Mammary microvascular endothelial cell (primary cell): ENCODE data around the gene PSMD14. TPM values are rescaled to one million over a fixed set of nuclear protein-coding genes. Genes with fewer than 3 reads are reported as not detected.

Experiments
- total RNA-seq: library from RNA; depleted of rRNA; stranded (reverse); fragments of >200 nt; gene quantifications from 2 replicates; pipeline ENCODE4 v1.2.3, GENCODE V29; 2015

PSMD14 gene
- total RNA-seq, result 107 and 123 TPM in 2 replicates

DNA sequence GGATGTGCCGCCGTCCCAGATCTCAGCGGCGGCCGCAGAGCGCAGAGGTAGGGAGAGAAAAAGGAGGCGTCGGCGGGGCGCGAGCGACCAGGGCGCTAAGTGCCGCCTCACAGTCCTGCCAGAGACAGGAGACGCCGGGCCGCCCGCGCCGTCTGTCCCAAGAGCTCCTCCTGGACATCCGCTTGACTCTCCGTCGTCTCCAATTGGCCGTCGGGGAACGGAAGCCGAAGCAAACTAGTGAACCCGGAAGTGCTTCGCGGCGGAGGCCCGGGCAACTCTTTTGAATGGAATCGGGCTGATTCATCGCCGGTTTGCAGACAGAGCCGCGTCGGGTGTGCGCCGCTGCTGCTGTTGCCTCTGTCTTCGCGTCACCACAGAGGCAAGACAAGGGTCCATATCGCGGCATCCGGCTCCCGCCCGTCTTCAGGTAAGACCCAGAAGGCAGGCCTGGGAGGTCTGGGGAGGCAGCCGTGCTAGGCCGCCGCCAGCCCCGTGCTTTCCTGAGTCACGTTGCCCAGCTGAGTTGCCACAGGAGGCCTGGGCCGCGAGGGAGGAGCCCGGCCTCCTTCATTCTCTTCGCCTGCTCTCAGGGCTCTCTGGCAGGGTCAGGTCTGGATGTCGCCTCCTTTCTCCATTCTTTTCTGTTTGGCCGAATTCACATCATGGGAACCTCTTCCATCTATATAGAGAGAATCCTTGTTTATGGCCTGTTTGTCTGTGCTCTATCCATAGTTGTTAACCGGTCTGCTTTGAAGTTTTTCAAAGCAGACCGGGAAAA lies at the start of gene PSMD14:
Gene PSMD14 (plus strand): TSS at position 248 of the 778 bp plus-strand sequence. CDS start 10,401 bp downstream, outside the sequence.

GRCh38 chr2:161415987-161416707 lies 107.9 kb downstream of the PSMD14 start, which contains the start of gene TBR1:
TSS of gene TBR1 (plus strand) at chr2:161416297. CDS start at chr2:161416411, 114 bp downstream.

Other genes with a start within 250 kb of the PSMD14 start
- 73.0 and 79.9 TPM in 2 replicates for gene TANK, start 148.0 kb upstream of the PSMD14 start, total RNA-seq
- not detected in 2 replicates for gene TBR1, start 107.9 kb downstream of the PSMD14 start, total RNA-seq